ENCODE data around the gene LYPD6B.
A peak's percentile ranks its signal among the peaks of the same experiment; 100 is the strongest.

LYPD6B gene

GRCh38 chr2:149125031-149125725 lies 86.7 kb downstream of the LYPD6B start:
- DNase-seq, result peak; percentile 91

- peak; percentile 9 for DNase-seq
Observed at GRCh38 chr2:149129433-149129832, 90.9 kb downstream of the LYPD6B start.

GRCh38 chr2:149132339-149132738 lies 93.8 kb downstream of the LYPD6B start:
- DNase-seq, result no peak

- no peak for DNase-seq
Observed at GRCh38 chr2:149132901-149133300, 94.4 kb downstream of the LYPD6B start.

GRCh38 chr2:149134335-149134923 lies 95.9 kb downstream of the LYPD6B start:
- DNase-seq, result peak; percentile 50

- no peak for DNase-seq
Observed at GRCh38 chr2:149136111-149136510, 97.6 kb downstream of the LYPD6B start.

GRCh38 chr2:149141046-149141445 lies 102.5 kb downstream of the LYPD6B start:
- DNase-seq, result no peak

GRCh38 chr2:149143734-149144133 lies 105.2 kb downstream of the LYPD6B start:
- no peak for DNase-seq

GRCh38 chr2:149145314-149146295 lies 107.1 kb downstream of the LYPD6B start:
- no peak for DNase-seq

- no peak for DNase-seq
Observed at GRCh38 chr2:149146876-149147275, 108.4 kb downstream of the LYPD6B start.

- peak; percentile 4 for DNase-seq
Observed at GRCh38 chr2:149148194-149149006, 109.9 kb downstream of the LYPD6B start.

- DNase-seq, result no peak
Observed at GRCh38 chr2:149149007-149149297, 110.5 kb downstream of the LYPD6B start.

- DNase-seq, result no peak
Observed at GRCh38 chr2:149152469-149152953, 114.0 kb downstream of the LYPD6B start.

- no peak for DNase-seq
Observed at GRCh38 chr2:149155196-149155969, 116.9 kb downstream of the LYPD6B start.

GRCh38 chr2:149155988-149156387 lies 117.5 kb downstream of the LYPD6B start:
- no peak for DNase-seq

- DNase-seq, result no peak
Observed at GRCh38 chr2:149156971-149157740, 118.7 kb downstream of the LYPD6B start.

GRCh38 chr2:149158957-149159356 lies 120.5 kb downstream of the LYPD6B start:
- no peak for DNase-seq

- DNase-seq, result no peak
Observed at GRCh38 chr2:149160195-149160594, 121.7 kb downstream of the LYPD6B start.

- DNase-seq, result peak; percentile 61
Observed at GRCh38 chr2:149160701-149161217, 122.3 kb downstream of the LYPD6B start.

GRCh38 chr2:149161481-149162225 lies 123.2 kb downstream of the LYPD6B start:
- DNase-seq, result no peak
